ENCODE data around the gene ADGRV1. TPM values are rescaled to one million over a fixed set of nuclear protein-coding genes. Genes with fewer than 3 reads are reported as not detected.

Gene ADGRV1
- total RNA-seq, 1 donor from 2014 or later = 0.99 TPM

GRCh38 chr5:91024206-91024605 lies 465.6 kb downstream of the ADGRV1 start:
- no peak overlapping the region for H3K27ac Mint-ChIP-seq (ENCODE audit: unreplicated experiment)
- H3K27me3 Mint-ChIP-seq (ENCODE audit: unreplicated experiment) = no peaks in the 10 kb centered on the region
- no peaks in the 10 kb centered on the region for H3K4me1 Mint-ChIP-seq (ENCODE audit: unreplicated experiment)
- no peak overlapping the region for H3K4me3 Mint-ChIP-seq (ENCODE audit: unreplicated experiment)
- DNase-seq (ENCODE audit: extremely low spot score, unreplicated experiment) = no peak
- TF ChIP-seq, protein P1, sequence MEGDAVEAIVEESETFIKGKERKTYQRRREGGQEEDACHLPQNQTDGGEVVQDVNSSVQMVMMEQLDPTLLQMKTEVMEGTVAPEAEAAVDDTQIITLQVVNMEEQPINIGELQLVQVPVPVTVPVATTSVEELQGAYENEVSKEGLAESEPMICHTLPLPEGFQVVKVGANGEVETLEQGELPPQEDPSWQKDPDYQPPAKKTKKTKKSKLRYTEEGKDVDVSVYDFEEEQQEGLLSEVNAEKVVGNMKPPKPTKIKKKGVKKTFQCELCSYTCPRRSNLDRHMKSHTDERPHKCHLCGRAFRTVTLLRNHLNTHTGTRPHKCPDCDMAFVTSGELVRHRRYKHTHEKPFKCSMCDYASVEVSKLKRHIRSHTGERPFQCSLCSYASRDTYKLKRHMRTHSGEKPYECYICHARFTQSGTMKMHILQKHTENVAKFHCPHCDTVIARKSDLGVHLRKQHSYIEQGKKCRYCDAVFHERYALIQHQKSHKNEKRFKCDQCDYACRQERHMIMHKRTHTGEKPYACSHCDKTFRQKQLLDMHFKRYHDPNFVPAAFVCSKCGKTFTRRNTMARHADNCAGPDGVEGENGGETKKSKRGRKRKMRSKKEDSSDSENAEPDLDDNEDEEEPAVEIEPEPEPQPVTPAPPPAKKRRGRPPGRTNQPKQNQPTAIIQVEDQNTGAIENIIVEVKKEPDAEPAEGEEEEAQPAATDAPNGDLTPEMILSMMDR (IDR thresholded peaks at IDR 0.05) = no peak
- H3K36me3 Mint-ChIP-seq (ENCODE audit: unreplicated experiment) = no peaks in the 10 kb centered on the region
- no peaks in the 10 kb centered on the region for H3K9me3 Mint-ChIP-seq (ENCODE audit: unreplicated experiment)

DNA sequence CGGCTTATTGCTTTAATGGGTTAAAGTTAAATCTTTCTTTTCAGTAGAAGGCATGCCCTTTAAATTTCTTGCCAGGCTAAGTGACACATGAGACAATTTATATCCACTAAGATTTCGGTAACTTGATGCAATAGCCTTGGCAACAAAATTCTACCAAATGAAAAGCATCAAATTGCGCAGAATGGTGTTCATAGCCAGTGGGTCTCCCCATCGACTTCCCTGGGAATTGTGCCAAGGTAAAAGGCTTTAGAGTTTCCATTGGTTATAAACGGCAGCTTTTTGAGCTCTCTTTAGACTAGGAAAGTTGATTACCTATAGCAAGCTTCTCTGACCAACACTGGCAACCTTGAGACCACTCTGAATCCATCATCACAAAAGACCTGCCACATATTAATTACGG lies 466.1 kb downstream of the ADGRV1 start:
- H3K27ac Mint-ChIP-seq (ENCODE audit: unreplicated experiment) = no peak overlapping the region
- no peaks in the 10 kb centered on the region for H3K36me3 Mint-ChIP-seq (ENCODE audit: unreplicated experiment)
- H3K27me3 Mint-ChIP-seq (ENCODE audit: unreplicated experiment) = no peaks in the 10 kb centered on the region
- H3K9me3 Mint-ChIP-seq (ENCODE audit: unreplicated experiment) = no peaks in the 10 kb centered on the region
- TF ChIP-seq, protein P1 (IDR thresholded peaks at IDR 0.05) = no peak
- no peak for DNase-seq (ENCODE audit: extremely low spot score, unreplicated experiment)
- H3K4me3 Mint-ChIP-seq (ENCODE audit: unreplicated experiment) = no peak overlapping the region
- H3K4me1 Mint-ChIP-seq (ENCODE audit: unreplicated experiment) = no peaks in the 10 kb centered on the region

DNA sequence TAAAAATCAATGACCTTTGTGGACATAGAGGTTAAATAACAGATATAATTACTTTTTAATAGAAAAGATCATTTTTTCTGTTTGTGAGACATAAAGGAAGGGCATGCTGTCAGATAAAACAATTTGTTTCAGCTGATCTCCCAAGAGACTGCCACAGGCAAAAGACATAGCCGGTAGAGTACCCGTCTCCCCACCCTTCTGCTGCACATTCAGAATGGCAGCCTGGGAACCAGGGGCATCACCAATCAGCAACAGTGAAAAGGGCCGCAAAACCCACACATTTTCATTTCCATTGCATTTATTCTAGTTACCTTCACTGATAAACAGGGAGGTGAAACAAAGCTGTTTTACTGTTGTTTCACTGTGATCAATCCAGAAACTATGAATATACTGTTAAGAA lies 466.9 kb downstream of the ADGRV1 start:
- no peak overlapping the region for H3K27ac Mint-ChIP-seq (ENCODE audit: unreplicated experiment)
- TF ChIP-seq, protein P1 (IDR thresholded peaks at IDR 0.05) = no peak
- H3K9me3 Mint-ChIP-seq (ENCODE audit: unreplicated experiment) = no peaks in the 10 kb centered on the region
- no peak overlapping the region for H3K4me3 Mint-ChIP-seq (ENCODE audit: unreplicated experiment)
- no peaks in the 10 kb centered on the region for H3K36me3 Mint-ChIP-seq (ENCODE audit: unreplicated experiment)
- DNase-seq (ENCODE audit: extremely low spot score, unreplicated experiment) = no peak
- no peaks in the 10 kb centered on the region for H3K27me3 Mint-ChIP-seq (ENCODE audit: unreplicated experiment)
- H3K4me1 Mint-ChIP-seq (ENCODE audit: unreplicated experiment) = no peaks in the 10 kb centered on the region

- no peak for DNase-seq (ENCODE audit: extremely low spot score, unreplicated experiment)
- Mint-ChIP-seq H3K27me3 (ENCODE audit: unreplicated experiment) (no peaks in the 10 kb centered on the region), H3K9me3 (ENCODE audit: unreplicated experiment) (no peaks in the 10 kb centered on the region), H3K27ac (ENCODE audit: unreplicated experiment) (no peak overlapping the region), H3K4me3 (ENCODE audit: unreplicated experiment) (no peak overlapping the region), H3K36me3 (ENCODE audit: unreplicated experiment) (no peaks in the 10 kb centered on the region), H3K4me1 (ENCODE audit: unreplicated experiment) (no peaks in the 10 kb centered on the region)
- TF ChIP-seq, protein P1 (IDR thresholded peaks at IDR 0.05) = no peak
Measured at GRCh38 chr5:91025956-91026355, 467.4 kb downstream of the ADGRV1 start.

GRCh38 chr5:91026466-91026865 lies 467.9 kb downstream of the ADGRV1 start:
- DNase-seq (ENCODE audit: extremely low spot score, unreplicated experiment) = no peak
- Mint-ChIP-seq H3K27me3 (ENCODE audit: unreplicated experiment) (peaks cover 2% of the 10 kb centered on the region), H3K9me3 (ENCODE audit: unreplicated experiment) (no peaks in the 10 kb centered on the region), H3K4me1 (ENCODE audit: unreplicated experiment) (no peaks in the 10 kb centered on the region), H3K4me3 (ENCODE audit: unreplicated experiment) (no peak overlapping the region), H3K27ac (ENCODE audit: unreplicated experiment) (no peak overlapping the region), H3K36me3 (ENCODE audit: unreplicated experiment) (no peaks in the 10 kb centered on the region)
- TF ChIP-seq, protein P1 (IDR thresholded peaks at IDR 0.05) = no peak
